Brain pericyte (primary cell): ENCODE measurements around the gene PARP1.

Source experiments
- DNase-seq: peaks from one replicate; pipeline ENCODE4 v3.0.0-alpha.2; 2012; ENCODE audit warnings: low read depth, low spot score

The PARP1 gene

GRCh38 chr1:226405411-226405988 lies 2.4 kb downstream of the PARP1 start:
- DNase-seq = no peak

DNA sequence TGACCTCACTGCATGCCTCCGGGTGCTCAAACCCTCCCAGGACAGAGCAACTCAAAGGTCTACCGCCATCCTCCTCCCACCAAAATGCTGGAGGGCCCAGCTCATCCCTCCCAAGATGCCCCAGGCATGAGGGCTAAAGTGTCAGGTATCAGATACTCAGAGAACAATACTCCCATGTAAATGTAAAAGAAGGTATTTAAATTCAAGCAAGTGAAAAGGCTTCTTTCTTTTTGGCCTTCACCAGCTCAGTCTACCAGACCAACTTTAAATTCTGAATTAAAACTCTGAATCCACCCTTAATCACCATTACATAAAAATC lies 3.0 kb downstream of the PARP1 start:
- DNase-seq = no peak

- no peak for DNase-seq
These were observed 3.6 kb downstream of the PARP1 start for GRCh38 chr1:226404063-226404903.

- DNase-seq = no peak
These were observed 4.5 kb downstream of the PARP1 start for GRCh38 chr1:226403201-226404034.

DNA sequence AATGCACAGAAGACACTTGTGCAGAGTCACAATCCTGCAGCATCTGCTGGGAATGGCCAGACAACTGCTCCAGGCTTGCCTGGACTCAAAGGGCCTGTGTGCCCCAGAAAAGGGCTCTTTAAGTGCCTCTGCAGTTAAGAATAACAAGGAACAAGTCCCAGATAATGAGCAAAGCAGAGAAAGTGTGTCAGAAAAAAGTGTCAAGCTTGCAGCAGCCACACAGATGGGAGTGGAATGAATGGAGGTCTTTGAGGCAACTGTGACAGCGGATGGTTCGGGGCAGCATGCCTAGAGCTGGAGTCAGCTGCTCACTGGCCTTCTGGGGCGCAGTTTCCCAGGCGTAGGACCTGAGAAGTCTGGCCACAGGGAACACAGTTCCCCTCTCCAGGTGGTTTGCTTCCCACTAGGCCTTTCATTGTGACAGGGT lies 5.1 kb downstream of the PARP1 start:
- DNase-seq = no peak

GRCh38 chr1:226401355-226402303 lies 6.3 kb downstream of the PARP1 start:
- no peak for DNase-seq

DNA sequence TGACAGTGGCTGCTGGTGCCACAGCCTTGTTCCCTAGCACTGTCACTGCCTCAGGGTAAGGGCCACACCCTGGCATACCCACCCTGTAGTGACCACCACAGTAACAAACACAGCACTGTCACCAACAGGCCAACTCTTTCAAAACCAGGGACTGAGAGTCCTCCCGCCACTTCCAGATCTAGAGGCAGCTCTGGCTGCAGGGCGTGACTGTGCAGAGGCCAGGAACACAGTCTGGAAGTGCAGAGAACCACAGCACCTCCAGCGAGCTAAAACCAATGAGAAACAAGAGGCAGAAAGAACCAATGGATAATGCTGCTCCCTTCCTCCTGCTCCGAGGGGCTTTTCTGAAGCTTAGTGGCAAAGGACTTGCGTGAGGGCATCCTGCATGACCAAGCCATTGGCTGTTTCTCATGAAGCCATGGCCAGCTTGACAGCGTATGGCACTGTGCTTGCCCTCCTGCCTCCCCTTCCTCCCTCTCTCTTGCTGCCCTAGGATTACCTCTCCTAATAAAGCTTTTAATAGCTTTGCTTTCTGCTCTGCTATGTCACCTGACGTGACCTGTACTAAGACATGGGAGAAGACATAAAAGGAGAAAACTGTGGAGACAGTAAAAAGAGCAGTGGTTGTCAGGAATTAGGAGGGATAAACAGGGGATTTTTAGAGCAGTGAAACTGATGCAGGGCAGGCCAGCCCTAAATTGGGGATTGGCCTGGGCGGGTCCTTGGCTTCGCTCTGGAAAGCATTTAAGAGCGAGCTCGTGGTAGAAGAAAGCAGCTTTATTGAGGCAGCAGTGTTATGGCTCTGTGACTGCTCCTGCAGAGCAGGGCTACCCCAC lies 7.2 kb downstream of the PARP1 start:
- DNase-seq = no peak

DNA sequence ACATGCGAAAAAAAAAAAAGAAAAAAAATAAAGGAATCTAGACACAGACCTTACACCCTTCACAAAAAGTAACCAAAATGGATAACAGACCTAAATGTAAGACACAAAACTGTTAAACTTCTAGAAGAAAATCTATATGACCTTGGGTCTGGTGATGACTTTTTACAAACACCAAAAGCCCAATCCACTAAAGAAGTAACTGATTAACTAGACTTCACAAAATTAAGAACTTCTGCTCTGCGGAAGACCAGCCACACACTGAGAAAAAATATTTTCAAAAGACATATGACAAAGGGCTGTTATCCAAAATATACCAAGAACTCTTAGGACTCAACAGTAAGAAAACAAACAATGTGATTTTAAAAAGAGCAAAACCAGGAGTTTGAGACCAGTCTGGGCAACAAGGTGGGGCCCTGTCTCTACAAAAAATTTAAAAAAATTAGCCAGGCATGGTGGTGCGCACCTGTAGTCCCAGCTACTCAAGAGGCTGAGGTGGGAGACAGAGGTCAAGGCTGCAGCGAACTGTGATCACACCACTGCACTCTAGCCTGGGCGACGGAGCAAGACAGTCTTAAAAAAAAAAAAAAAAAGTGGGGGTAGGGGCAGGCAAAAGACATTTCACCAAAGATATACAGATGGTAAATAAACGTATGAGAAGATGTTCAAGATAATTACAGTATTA lies 9.8 kb downstream of the PARP1 start:
- no peak for DNase-seq

DNA sequence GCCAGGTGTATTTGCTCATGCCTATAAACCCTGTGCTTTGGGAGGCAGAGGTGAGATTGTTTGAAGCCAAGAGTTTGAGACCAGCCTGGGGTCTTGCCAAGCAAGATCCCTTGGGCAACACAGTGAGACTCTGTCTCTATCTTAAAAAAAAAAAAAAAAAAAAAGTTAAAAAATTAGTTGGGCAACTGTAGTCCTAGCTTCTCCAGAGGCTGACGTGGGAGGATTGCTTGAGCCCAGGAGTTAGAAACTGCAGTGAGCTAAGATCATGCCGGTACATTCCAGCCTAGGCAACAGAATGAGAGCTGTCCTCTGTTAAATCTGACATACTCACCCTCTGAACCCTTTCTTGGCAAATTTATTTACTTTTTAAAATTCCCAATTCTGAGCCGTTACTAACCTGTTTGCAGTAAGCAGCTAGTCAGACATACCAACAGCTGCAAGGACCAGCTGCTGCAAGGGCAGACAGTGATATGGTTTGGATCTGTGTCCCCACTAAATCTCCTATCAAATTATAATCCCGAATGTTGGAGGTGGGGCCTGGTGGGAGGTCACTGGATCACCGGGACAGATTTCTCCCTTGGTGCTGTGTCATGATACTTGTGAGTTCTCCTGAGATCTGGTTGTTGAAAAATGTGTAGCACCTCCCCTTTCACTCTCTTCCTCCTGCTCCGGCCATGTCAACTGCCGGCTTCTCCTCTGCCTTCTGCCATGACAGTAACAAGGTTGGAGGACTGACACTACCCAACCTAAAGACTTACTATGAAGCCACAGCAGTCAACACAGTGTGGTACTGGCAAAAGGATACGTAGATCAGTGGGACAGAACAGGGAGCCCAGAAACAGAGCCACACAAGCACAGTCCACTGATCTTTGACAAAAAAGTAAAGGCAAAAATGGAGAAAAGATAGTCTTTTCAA lies 10.6 kb downstream of the PARP1 start:
- DNase-seq = no peak

DNA sequence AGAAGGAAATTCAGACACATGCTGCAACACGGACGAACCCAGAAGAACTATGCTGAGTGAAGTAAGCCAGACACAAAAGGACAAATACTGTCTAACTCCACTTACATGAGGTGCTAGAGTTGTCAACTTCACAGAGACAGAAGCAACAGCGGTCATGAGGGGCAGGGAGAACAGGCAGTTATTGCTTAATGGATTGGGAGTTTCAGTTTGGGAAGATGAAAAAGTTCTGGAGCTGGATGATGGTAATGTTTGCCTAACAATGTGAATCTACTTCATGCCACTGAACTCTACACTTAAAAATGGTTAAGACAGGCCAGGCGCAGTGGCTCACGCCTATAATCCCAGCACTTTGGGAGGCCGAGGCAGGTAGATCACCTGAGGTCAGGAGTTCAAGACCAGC lies 12.1 kb downstream of the PARP1 start:
- DNase-seq = no peak

DNA sequence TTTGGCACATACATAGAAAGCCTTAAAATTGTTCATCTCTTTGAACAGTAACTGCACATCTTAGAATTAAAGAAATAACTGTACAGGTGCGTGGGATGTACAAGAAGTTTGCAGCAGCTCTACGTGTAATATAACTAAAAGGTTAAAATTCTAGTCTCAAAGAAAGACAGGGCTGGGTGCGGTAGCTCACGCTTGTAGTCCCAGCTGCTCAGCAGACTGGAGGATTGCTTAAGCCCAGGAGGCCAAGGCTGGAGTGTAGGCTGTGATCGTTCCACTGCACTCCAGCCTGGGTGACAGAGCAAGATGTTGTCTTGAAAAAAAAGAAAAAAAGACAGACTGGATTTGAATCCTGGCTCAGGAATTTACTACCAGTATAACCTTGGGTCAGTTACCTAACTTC lies 13.4 kb downstream of the PARP1 start:
- no peak for DNase-seq

DNA sequence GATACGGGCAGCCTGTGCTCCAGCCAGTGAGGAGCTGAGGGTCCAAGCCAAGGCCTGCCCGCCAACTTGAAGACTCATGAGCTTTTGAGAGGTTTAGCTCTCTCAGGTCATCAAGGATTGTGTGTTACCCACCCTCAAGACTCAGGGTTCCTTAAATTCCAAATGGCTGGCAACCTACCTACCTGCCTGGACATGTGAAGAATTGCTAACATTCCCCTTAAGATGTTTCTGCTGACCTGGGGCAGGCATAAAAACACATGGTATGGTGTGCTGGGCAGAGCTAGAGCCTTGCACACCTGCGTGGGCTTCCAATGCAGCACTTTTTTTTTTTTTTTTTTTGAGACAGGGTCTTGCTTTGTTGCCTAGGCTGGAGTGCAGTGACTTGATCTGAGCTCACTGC lies 17.2 kb downstream of the PARP1 start:
- no peak for DNase-seq

GRCh38 chr1:226388131-226388530 lies 19.8 kb downstream of the PARP1 start:
- DNase-seq = no peak

- no peak for DNase-seq
These were observed 23.2 kb downstream of the PARP1 start for GRCh38 chr1:226384717-226385116.

GRCh38 chr1:226384040-226384439 lies 23.9 kb downstream of the PARP1 start:
- no peak for DNase-seq

DNA sequence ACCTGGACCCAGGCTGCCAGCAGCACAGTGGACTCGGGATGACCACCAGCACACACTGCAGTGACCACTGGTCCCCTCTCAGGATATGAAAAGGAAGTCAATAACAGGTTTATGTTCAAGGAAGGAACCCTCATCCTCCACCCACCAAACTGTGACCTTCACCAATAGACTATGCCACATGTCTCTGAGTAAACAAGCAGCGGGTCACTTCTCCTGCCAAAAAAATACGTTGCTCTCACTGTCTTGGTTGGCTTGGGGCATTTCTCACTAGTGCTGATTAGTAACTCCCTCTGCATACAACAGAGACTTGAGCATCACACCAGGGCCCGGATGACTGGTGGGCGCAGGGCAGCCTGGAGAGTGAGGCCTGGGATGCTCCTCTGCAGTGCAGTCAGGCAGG lies 25.9 kb downstream of the PARP1 start:
- no peak for DNase-seq

- DNase-seq = no peak
These were observed 26.5 kb downstream of the PARP1 start for GRCh38 chr1:226381226-226381998.

GRCh38 chr1:226378071-226378470 lies 29.8 kb downstream of the PARP1 start:
- DNase-seq = no peak
